ENCODE results near the gene LRP1B.

- no peak for TF ChIP-seq CTCF (IDR thresholded peaks at IDR 0.05; ENCODE audit: low read depth, low read length, poor library complexity, severe bottlenecking)
- no peak for TF ChIP-seq EZH2phosphoT487 (IDR thresholded peaks at IDR 0.05; ENCODE audit: borderline replicate concordance, low read length)
These were observed 295.7 kb downstream of the LRP1B start for GRCh38 chr2:141835103-141835502.
